GM12874 (cell line): ENCODE results near the gene FAM20C.

Experiments used
- TF ChIP-seq, protein P1 (sequence below): IDR thresholded peaks from 2 replicates; pipeline ENCODE4 v1.5.1; 2011; ENCODE audit warnings: low read depth, mild to moderate bottlenecking, control low read depth, low read length, moderate library complexity; ENCODE audit not compliant: insufficient read depth

FAM20C gene

DNA sequence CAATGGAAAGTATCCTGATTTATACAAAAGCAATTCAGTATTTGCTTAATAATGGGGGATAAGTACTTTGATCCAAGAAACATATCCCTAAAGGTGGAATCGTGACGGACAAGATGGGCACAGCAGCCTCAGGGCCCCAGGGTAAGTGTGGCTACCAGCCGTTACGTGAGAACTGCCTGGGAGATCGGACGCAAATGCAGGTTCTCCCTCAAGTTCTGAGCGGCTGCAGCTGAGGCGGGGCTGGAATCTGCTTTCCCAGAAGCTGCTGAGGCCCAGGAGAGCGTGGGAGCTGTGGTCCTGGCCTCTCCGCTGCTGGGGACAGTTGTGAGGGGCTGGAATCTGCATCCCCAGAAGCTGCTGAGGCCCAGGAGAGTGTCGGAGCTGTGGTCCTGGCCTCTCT, 111.1 kb downstream of the FAM20C start:
- TF ChIP-seq, protein P1, sequence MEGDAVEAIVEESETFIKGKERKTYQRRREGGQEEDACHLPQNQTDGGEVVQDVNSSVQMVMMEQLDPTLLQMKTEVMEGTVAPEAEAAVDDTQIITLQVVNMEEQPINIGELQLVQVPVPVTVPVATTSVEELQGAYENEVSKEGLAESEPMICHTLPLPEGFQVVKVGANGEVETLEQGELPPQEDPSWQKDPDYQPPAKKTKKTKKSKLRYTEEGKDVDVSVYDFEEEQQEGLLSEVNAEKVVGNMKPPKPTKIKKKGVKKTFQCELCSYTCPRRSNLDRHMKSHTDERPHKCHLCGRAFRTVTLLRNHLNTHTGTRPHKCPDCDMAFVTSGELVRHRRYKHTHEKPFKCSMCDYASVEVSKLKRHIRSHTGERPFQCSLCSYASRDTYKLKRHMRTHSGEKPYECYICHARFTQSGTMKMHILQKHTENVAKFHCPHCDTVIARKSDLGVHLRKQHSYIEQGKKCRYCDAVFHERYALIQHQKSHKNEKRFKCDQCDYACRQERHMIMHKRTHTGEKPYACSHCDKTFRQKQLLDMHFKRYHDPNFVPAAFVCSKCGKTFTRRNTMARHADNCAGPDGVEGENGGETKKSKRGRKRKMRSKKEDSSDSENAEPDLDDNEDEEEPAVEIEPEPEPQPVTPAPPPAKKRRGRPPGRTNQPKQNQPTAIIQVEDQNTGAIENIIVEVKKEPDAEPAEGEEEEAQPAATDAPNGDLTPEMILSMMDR, result no peak

DNA sequence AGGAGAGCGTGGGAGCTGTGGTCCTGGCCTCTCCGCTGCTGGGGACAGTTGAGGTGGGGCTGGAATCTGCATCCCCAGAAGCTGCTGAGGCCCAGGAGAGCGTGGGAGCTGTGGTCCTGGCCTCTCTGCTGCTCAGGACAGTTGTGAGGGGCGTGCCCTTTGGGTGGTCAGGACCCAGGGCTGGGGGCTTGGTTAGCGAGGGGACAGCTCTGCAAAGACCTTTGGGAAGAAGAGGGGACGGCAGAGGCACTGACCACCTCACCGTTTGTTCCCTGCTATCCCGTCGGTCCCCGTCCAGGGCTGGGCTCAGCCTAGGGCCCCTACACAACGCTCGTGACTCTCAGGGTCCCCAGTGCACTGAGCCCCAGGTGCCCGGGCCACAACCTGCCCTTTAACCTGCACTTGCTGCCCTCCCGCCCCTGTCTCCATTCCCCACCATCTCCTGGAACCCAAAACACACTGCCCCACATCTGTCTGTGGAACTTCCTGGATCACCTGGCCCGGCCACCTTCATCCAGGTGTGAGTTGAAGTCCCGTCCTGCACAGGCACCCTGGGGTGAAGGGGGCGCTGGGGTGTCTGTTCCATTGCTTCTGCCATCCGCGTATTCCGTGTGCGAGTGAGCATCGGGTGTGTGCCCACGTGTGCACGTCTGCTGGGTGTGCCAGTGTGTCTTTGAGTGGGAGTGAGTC, 111.7 kb downstream of the FAM20C start:
- TF ChIP-seq, protein P1, result no peak

- TF ChIP-seq, protein P1, result no peak
Observed at GRCh38 chr7:304574-305409, 112.4 kb downstream of the FAM20C start.

- TF ChIP-seq, protein P1, result no peak
Observed at GRCh38 chr7:305410-306151, 113.2 kb downstream of the FAM20C start.

- TF ChIP-seq, protein P1, result no peak
Observed at GRCh38 chr7:307970-308369, 115.6 kb downstream of the FAM20C start.

DNA sequence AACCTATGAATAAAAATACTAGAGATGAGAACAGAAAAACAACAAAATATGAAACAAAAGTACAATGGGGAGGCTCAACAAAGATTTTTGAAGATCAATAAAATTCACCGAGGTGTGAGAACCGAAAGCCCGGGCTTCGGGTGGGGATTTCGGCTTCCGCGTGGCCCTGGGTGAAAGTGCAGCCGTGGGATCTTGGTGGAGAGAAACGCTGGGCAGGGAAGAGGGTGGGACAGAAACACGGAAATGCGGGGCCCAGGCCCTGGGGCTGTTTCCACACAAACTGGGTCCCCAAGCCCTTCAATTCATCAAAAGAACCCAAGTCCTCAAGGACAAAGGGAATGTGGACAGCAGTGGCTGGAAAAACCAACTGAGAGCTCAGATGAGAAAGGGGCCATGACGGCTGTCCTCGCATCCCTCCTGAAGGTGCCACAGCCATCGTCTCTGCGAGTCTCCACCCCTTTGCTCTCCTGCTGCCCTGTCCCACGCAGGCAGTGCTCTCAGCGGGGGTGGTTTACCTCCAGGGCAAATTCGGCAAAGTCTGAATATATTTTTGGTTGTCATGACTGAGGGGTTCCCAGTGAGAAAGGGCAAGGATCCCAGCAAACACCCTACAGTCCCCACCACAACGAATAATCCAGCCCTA, 117.3 kb downstream of the FAM20C start:
- TF ChIP-seq, protein P1, result no peak
